Left hindlimb (tissue), 1 donor: ENCODE results near the gene DRICH1.
"Not testable (repeated sequence)": the region's sequence is repeated elsewhere in the genome, so short reads cannot be mapped to it uniquely, and the experiment has no call there.

Experiments
- DNase-seq: peaks from one replicate; pipeline ENCODE4 v3.0.0-alpha.2; 2018

DRICH1 gene

GRCh38 chr22:23632178-23632577, at the start of gene DRICH1:
DRICH1 (minus strand) TSS chr22:23632321; CDS start chr22:23632023, 298 bp downstream.
- no peak for DNase-seq

GRCh38 chr22:23681026-23681809, 49.1 kb upstream of the DRICH1 start:
- DNase-seq: no peak

GRCh38 chr22:23678133-23678532, 46.0 kb upstream of the DRICH1 start:
- no peak for DNase-seq

GRCh38 chr22:23677701-23677995, 45.5 kb upstream of the DRICH1 start:
- DNase-seq: no peak

- DNase-seq: not testable (repeated sequence)
These were observed 45.0 kb upstream of the DRICH1 start for GRCh38 chr22:23676841-23677700.

- no peak for DNase-seq
These were observed 43.6 kb upstream of the DRICH1 start for GRCh38 chr22:23675502-23676415.

GRCh38 chr22:23674886-23675501, 42.9 kb upstream of the DRICH1 start:
- DNase-seq: not testable (repeated sequence)

- no peak for DNase-seq
These were observed 41.9 kb upstream of the DRICH1 start for GRCh38 chr22:23673826-23674690.

- DNase-seq: no peak
These were observed 41.0 kb upstream of the DRICH1 start for GRCh38 chr22:23673050-23673620.

GRCh38 chr22:23672307-23673049, 40.4 kb upstream of the DRICH1 start:
- not testable (repeated sequence) for DNase-seq

- not testable (repeated sequence) for DNase-seq
These were observed 39.3 kb upstream of the DRICH1 start for GRCh38 chr22:23671387-23671786.

- DNase-seq: no peak
These were observed 38.5 kb upstream of the DRICH1 start for GRCh38 chr22:23670378-23671295.

GRCh38 chr22:23660381-23660780, 28.3 kb upstream of the DRICH1 start:
- not testable (repeated sequence) for DNase-seq

GRCh38 chr22:23657727-23658126, 25.6 kb upstream of the DRICH1 start:
- DNase-seq: no peak

GRCh38 chr22:23655891-23656475, 23.9 kb upstream of the DRICH1 start:
- no peak for DNase-seq

GRCh38 chr22:23652711-23653110, 20.6 kb upstream of the DRICH1 start:
- no peak for DNase-seq

GRCh38 chr22:23652286-23652685, 20.2 kb upstream of the DRICH1 start:
- DNase-seq: no peak

GRCh38 chr22:23651676-23652075, 19.6 kb upstream of the DRICH1 start:
- DNase-seq: no peak

GRCh38 chr22:23649071-23649501, 17.0 kb upstream of the DRICH1 start:
- no peak for DNase-seq
